HG02943 (cell line): ENCODE results near the gene ACOX1.

Experiments used
- ATAC-seq: cut with Tn5 transposase; IDR thresholded peaks from one replicate; pipeline ENCODE4 v1.9.1; 2021; ENCODE audit warnings: mild to moderate bottlenecking, low read depth, moderate library complexity; ENCODE audit not compliant: unreplicated experiment

The ACOX1 gene

GRCh38 chr17:76008630-76009425 lies 29.9 kb upstream of the ACOX1 start:
- ATAC-seq = no peak

DNA sequence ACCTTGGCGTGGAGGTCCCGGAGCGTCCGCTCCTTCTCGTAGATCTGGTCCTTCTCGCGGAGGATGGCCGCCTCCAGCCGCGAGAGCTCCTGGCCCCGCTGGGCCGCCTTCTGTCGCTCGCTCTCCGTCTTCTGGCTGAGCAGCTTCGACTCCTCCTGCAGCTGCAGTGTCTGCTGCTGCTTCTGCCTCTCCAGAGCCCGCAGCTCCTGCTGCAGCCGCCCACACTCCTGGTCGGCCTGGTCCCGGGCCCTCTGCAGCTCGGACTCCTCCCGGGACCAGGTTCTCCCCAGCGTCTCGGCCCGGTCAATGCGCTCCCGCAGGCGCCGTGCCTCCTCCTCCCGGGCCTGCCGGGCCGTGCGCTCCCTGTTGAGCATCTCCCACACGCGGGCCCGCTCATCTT lies 29.2 kb upstream of the ACOX1 start:
- no peak for ATAC-seq

DNA sequence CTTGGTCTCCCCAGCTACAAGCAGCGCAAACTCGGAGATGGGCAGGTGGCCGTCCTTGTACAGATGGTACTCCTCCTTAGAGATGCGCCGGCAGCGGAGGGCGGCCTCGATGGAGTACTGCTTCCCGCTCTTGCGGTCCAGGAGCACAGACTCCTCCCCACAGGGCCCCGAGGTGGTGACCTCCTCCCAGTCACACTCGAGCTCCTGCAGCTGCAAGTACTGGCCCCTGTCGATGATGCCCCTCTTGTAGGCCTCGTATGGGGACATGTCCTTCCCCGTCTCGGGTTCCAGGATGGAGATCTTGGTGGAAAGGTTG lies 28.8 kb upstream of the ACOX1 start:
- ATAC-seq = no peak

DNA sequence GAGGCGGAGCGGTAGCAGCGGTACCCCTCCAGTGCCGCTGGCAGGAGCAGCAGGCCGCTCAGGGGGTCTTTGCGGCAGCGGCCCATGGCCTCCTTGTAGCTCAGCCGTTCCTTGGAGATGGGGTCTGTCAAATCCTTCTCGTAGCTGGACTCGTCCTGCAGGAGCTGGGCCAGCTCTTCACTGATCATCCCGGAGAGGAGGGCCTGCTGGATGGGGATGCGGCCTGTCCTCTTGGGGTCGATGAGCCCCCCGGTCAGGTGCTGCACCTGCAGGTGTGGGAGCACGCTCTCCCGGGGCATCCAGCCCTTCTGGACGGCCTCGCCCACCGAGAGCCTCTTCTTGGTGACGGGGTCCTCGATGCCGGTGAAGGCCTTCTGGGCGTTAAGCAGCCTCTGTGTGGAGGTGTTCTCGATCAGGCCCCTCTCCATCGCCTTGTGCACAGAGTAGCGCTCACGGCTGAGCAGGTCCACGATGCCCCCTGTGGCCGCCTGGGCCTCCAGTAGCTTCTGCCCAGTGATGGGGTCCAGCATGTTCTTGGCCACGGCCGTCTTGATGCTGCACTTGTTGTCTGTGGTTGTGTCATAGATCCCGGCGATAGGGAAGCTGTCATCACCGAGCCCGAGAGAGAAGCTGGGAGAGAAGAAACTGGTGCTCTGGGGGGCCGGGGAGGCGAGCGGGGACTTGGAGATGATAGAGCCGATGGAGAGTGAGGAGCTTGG lies 28.3 kb upstream of the ACOX1 start:
- no peak for ATAC-seq

DNA sequence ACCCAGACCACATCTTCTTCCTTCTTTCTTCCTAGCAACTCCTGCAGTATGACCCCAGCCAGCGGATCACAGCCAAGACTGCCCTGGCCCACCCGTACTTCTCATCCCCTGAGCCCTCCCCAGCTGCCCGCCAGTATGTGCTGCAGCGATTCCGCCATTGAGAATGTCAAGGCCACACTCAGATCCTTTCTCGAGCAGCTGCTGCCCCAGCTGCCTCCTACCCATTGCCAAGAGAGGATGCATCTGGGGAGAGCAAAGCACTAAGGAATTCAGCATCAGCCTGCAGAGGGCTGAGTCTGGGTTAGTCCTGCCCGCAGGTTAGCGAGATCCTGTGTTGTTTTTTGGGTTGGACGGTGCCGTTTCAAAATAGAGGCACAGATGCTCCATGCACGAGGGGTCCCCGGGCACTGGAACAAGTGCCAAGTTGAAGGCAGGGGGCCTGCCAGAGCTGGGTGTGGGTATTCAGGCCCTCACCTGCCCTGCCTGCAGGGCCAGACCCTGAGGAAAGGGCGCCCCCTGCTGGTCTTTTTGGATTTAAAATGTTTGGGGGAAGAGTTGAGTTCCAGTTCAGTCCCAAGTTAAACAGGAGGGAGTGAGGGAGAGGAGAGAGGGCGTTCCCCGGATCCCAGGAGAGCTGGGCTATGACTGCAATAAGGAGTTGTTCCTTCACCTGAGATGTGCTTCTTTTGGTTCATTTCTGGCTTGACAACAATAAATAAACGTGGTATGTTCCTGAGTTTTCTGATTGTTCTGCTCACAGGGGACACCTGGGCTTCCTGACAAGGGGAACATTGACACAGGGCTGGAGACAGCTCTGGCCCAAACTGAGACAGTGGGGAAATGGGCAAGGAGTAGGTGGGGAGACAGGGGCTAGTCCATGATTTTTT lies 26.5 kb upstream of the ACOX1 start:
- ATAC-seq = no peak

- no peak for ATAC-seq
These were observed 25.8 kb upstream of the ACOX1 start for GRCh38 chr17:76004750-76005262.

DNA sequence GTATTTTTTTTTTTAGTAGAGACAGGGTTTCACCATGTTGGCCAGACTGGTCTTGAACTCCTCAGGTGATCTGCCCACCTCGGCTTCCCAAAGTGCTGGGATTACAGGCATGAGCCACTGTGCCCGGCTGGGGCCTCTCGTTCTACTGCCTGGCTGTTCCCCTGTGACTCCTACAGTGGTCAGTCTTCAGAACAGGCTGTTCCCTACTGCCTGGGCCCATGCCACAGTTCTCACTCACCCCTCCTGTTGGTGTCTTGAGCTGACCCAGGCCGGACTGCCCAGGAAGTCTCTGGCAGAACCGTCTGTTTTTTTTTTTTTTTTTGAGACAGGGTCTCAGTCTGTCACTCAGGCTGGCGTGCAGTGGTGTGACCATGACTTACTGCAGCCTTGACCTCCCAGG lies 24.9 kb upstream of the ACOX1 start:
- ATAC-seq = no peak

GRCh38 chr17:76002100-76002499 lies 23.1 kb upstream of the ACOX1 start:
- ATAC-seq = no peak

GRCh38 chr17:76000755-76001521 lies 22.0 kb upstream of the ACOX1 start, which contains the start of gene CDK3:
TSS of gene CDK3 (plus strand) at chr17:76000855. CDS start at chr17:76001426, 571 bp downstream.
- ATAC-seq = no peak

DNA sequence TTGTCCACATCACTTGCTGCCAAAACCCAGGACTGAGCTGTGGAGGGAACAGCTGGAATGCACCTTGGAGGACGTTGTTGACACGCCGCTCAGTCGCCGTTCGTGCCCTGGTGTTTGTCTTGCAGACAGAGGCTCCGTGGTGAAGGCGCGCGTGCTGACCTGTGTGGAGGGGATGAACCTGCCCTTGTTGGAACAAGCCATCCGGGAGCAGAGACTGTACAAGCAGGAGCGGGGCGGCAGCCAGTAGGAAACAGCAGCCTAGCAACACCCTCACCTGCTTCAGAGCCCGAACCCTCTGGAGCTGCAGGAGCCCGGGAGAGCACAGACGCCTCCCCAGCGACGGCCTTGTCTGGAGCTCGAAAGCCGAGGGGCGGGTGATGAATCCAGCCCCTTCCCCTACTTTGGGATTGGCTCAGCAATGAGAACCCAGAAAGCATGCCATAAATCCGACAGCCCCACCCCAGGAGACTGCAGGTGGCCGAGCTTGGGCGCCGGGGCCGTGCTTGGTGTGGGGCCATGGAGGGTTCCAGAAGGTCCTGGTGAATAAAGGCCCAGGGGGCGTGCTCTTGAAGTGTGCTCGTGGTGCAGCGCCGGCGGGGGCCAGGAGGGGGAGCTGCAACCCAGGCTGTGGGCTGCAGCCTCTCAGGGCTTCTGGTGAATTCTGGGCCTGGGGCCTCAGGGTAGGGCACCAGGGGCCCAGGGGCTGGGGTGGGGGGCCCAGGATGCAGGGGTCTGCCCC lies 21.2 kb upstream of the ACOX1 start:
- no peak for ATAC-seq

GRCh38 chr17:75998327-75998795 lies 19.4 kb upstream of the ACOX1 start:
- no peak for ATAC-seq

DNA sequence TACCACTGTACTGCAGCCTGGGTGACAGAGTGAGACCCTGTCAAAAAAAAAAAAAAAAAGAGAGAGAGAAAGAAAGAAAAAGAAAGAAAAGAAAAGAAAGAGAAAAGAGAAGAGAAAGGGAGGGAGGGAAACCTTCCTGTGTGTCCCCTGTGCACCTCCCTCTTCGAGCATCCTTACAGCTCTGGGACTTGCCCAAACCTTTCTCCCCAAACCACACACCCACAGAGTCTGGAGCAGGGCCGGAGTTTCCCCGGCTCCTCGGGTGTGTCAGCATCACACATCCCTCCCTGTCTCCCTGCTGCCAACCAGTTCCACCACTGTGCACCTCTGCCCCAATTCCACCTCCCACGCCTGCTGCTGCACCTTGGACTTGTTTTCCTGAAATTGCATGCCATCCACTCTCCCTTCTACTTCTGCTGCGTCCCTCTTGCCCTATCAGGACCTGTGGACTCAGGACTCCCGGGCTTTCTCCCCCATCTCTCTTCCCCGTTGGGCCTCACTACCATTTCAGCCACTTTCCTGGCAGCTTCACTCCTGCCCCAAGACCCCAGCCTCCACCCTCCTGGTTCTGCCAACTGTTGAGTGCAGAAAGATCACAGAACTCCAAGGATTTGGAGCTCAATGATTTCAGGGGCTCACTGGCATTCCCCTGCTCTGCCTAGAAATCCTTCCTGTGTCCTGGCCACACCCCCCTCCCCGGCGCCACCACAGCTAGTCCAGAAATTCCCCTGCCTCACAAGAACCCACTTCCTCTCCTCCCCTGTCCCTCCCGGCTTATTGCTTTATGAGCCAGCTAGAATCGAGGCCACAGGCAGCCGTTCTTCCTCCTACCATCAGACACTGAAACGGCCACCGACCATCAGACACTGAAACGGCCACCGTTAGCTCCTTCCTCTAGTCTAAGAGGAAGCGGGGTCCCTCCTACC lies 18.0 kb upstream of the ACOX1 start:
- no peak for ATAC-seq

GRCh38 chr17:75995385-75995925 lies 16.5 kb upstream of the ACOX1 start:
- ATAC-seq = no peak

GRCh38 chr17:75994802-75995370 lies 15.9 kb upstream of the ACOX1 start:
- ATAC-seq = no peak

DNA sequence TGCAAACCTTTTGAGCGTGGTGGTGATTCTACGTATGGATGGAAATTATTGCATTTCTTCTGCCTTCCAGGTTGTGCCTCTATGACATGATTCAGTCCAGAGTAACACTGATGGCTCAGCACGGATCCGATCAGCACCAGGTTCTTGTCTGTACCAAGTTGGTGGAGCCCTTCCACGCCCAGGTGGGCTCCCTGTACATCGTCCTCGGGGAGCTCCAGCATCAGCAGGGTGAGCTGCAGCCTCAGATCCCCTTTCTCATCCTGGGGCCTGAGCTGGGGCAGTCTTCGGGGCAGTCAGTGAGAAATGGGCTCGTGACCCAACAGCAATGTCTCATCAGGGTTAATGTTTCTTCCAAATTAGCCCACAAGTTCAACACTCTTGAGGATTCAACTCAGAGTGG lies 12.4 kb upstream of the ACOX1 start:
- no peak for ATAC-seq

DNA sequence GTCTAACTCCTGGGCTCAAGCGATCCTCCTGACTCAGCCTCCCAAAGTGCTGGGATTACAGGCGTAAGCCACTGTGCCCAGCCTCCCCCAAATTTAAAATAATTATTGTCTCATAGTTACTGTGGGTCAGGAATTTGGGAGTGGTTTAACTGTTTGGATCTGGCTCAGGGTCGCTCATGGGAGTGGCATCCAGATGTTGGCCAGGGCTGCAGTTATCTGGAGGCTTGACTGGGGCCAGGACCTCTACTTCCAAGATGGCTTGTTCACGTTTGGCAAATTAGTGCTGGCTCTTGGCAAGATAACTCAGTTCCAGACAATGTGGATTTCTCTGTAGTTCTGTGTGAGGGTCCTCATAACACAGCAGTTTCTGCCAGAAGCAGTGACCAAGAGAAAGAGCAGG lies 8.1 kb upstream of the ACOX1 start:
- ATAC-seq = no peak

- no peak for ATAC-seq
These were observed 7.0 kb upstream of the ACOX1 start for GRCh38 chr17:75985986-75986385.
